ENCODE results near the gene BTNL3. TPM values are rescaled to one million over a fixed set of nuclear protein-coding genes. Genes with fewer than 3 reads are reported as not detected.

BTNL3 gene
- total and polyA plus RNA-seq, 4 donors: 0.08 to 0.19 TPM; not detected in 2

GRCh38 chr5:181039471-181039870 is 50.8 kb downstream of the BTNL3 start:
- 66% methylated on average over 8 of the region's 8 CpGs for WGBS
- Histone ChIP-seq H3K4me1 (ENCODE audit: control insufficient read depth in 4 of 4, insufficient read depth in 4 of 4, low read length in 3 of 4) (no peaks in the 10 kb centered on the region), H3K36me3 (ENCODE audit: control insufficient read depth in 4 of 4, insufficient read depth in 3 of 4, low read depth in 1 of 4, low read length in 3 of 4) (no peaks in the 10 kb centered on the region), H3K4me3 (ENCODE audit: low read depth in 1 of 3, low read length in 3 of 3) (no peak overlapping the region), H3K27ac (ENCODE audit: low read depth in 1 of 2, low read length in 2 of 2) (no peak overlapping the region), H3K27me3 (ENCODE audit: control insufficient read depth in 4 of 4, insufficient read depth in 4 of 4, low read length in 3 of 4) (no peaks in the 10 kb centered on the region), H3K9ac (ENCODE audit: low read depth in 1 of 2, low read length in 2 of 2) (no peak overlapping the region), H3K9me3 (ENCODE audit: control insufficient read depth in 4 of 4, low read length in 3 of 4) (no peaks in the 10 kb centered on the region)
- no peak for TF ChIP-seq CTCF (IDR thresholded peaks at IDR 0.05; ENCODE audit: low read depth, low read length, missing input control)
- no peak for TF ChIP-seq FOXA2 (IDR thresholded peaks at IDR 0.05)
- TF ChIP-seq HNF4A (conservative IDR thresholded peaks at IDR 0.05): no peak
- no peak for TF ChIP-seq ATF3 (IDR thresholded peaks at IDR 0.05)
- TF ChIP-seq MAX (IDR thresholded peaks at IDR 0.05): no peak
- TF ChIP-seq REST (IDR thresholded peaks at IDR 0.05): no peak
- TF ChIP-seq GABPA (IDR thresholded peaks at IDR 0.05 in 1 of 2, conservative IDR thresholded peaks at IDR 0.05 in 1 of 2): no peak
- TF ChIP-seq TAF1 (conservative IDR thresholded peaks at IDR 0.05): no peak
- DNase-seq (ENCODE audit: low spot score): no peak

- no peaks in the 10 kb centered on the region for H3K9me3 ChIP-seq (ENCODE audit: control insufficient read depth in 4 of 4, low read length in 3 of 4)
- H3K27ac ChIP-seq (ENCODE audit: low read depth in 1 of 2, low read length in 2 of 2): no peak within 1 kb of the TSS
- H3K9ac ChIP-seq (ENCODE audit: low read depth in 1 of 2, low read length in 2 of 2): no peak within 1 kb of the TSS
- H3K4me1 ChIP-seq (ENCODE audit: control insufficient read depth in 4 of 4, insufficient read depth in 4 of 4, low read length in 3 of 4): no peaks in the 10 kb centered on the region
- DNase-seq (ENCODE audit: low spot score): no peak
- H3K27me3 ChIP-seq (ENCODE audit: control insufficient read depth in 4 of 4, insufficient read depth in 4 of 4, low read length in 3 of 4): no peaks in the 10 kb centered on the region
- WGBS: 54% methylated on average over 17 of the region's 17 CpGs
- H3K4me3 ChIP-seq (ENCODE audit: low read depth in 1 of 3, low read length in 3 of 3): peak within 1 kb of the TSS in 1 of 3 donors; percentile 10
- H3K36me3 ChIP-seq (ENCODE audit: control insufficient read depth in 4 of 4, insufficient read depth in 3 of 4, low read depth in 1 of 4, low read length in 3 of 4): no peaks in the 10 kb centered on the region
- TF ChIP-seq HNF4A (conservative IDR thresholded peaks at IDR 0.05): no peak
- TF ChIP-seq REST (IDR thresholded peaks at IDR 0.05): no peak
- TF ChIP-seq RXRA (IDR thresholded peaks at IDR 0.05): no peak
- no peak for TF ChIP-seq CTCF (IDR thresholded peaks at IDR 0.05; ENCODE audit: low read depth, low read length, missing input control)
- TF ChIP-seq ATF3 (IDR thresholded peaks at IDR 0.05): no peak
- TF ChIP-seq RAD21 (IDR thresholded peaks at IDR 0.05): no peak
- TF ChIP-seq NR2F2 (IDR thresholded peaks at IDR 0.05): peak; percentile 29
- TF ChIP-seq HNF4G (IDR thresholded peaks at IDR 0.05): no peak
- TF ChIP-seq GABPA (IDR thresholded peaks at IDR 0.05 in 1 of 2, conservative IDR thresholded peaks at IDR 0.05 in 1 of 2): no peak
- no peak for TF ChIP-seq JUND (IDR thresholded peaks at IDR 0.05)
- peak; percentile 28 for TF ChIP-seq SP1 (IDR thresholded peaks at IDR 0.05)
These were observed 51.4 kb downstream of the BTNL3 start, which contains the start of gene BTNL9 for GRCh38 chr5:181039931-181040630. TSS of gene BTNL9 (plus strand) at chr5:181040266. CDS start at chr5:181045490, 5,224 bp downstream.
